GM23338 (cell line): Measurements from ENCODE around the gene TRIP10. TPM values are rescaled to one million over a fixed set of nuclear protein-coding genes. Genes with fewer than 3 reads are reported as not detected.

Source experiments
- ATAC-seq: fragments of 200-7000 bp; cut with Tn5 transposase; 3 replicates; pipeline ENCODE4 v1.9.1; 2020
- DNase-seq: peaks from one replicate; pipeline ENCODE4 v3.0.0-alpha.2; 2015; ENCODE audit warnings: low spot score
- H2AFZ ChIP-seq: fragments of 200-600 bp; sonication (generic); 2 replicates; pipeline ENCODE4 v1.8.0; 2016; ENCODE audit warnings: antibody characterized with exemption, mild to moderate bottlenecking, moderate library complexity
- H3F3A ChIP-seq: fragments of 200-600 bp; sonication (generic); replicated peaks from 2 replicates; pipeline ENCODE4 v1.8.0; 2017; ENCODE audit warnings: antibody characterized with exemption, mixed run types, low read depth
- H3K27ac ChIP-seq: fragments of 200-600 bp; sonication (generic); 2 replicates; pipeline ENCODE4 v1.6.1; 2016; ENCODE audit warnings: low read depth
- H3K27me3 ChIP-seq: fragments of 200-600 bp; sonication (generic); 2 replicates; pipeline ENCODE4 v1.8.0; 2016; ENCODE audit warnings: mild to moderate bottlenecking, mixed run types, moderate library complexity; ENCODE audit not compliant: insufficient read depth
- H3K36me3 ChIP-seq: fragments of 200-600 bp; sonication (generic); 2 replicates; pipeline ENCODE4 v1.8.0; 2016; ENCODE audit warnings: mild to moderate bottlenecking; ENCODE audit not compliant: insufficient read depth
- H3K4me1 ChIP-seq: fragments of 200-600 bp; sonication (generic); 2 replicates; pipeline ENCODE4 v1.8.0; 2016; ENCODE audit warnings: mild to moderate bottlenecking, moderate library complexity; ENCODE audit not compliant: insufficient read depth
- H3K4me2 ChIP-seq: fragments of 200-600 bp; sonication (generic); 2 replicates; pipeline ENCODE4 v1.7.1; 2017; ENCODE audit warnings: mixed run types
- H3K4me3 ChIP-seq: fragments of 200-600 bp; sonication (generic); 2 replicates; pipeline ENCODE4 v1.6.1; 2016; ENCODE audit warnings: mixed run types
- H3K79me2 ChIP-seq: fragments of 200-600 bp; sonication (generic); replicated peaks from 2 replicates; pipeline ENCODE4 v1.8.0; 2017; ENCODE audit warnings: mild to moderate bottlenecking; ENCODE audit not compliant: insufficient read depth
- H3K9me2 ChIP-seq: fragments of 200-600 bp; sonication (generic); 2 replicates; pipeline ENCODE4 v1.8.0; 2017; ENCODE audit not compliant: insufficient read depth
- H4K20me1 ChIP-seq: fragments of 200-600 bp; sonication (generic); replicated peaks from 2 replicates; pipeline ENCODE4 v1.8.0; 2017; ENCODE audit warnings: mild to moderate bottlenecking; ENCODE audit not compliant: insufficient read depth
- H3K27ac Mint-ChIP-seq: 2 replicates; pipeline ENCODE4 v1.8.0; 2020; ENCODE audit warnings: inconsistent platforms, mild to moderate bottlenecking, moderate library complexity, mixed read lengths
- H3K27me3 Mint-ChIP-seq: 3 replicates; pipeline ENCODE4 v1.8.0; 2022; ENCODE audit warnings: low read depth, mild to moderate bottlenecking, moderate library complexity, mixed read lengths, inconsistent platforms; ENCODE audit not compliant: insufficient read depth, poor library complexity
- H3K36me3 Mint-ChIP-seq: 3 replicates; pipeline ENCODE4 v1.8.0; 2021; ENCODE audit warnings: low read depth, mild to moderate bottlenecking, inconsistent platforms, moderate library complexity, mixed read lengths
- H3K4me1 Mint-ChIP-seq: 3 replicates; pipeline ENCODE4 v1.8.0; 2020; ENCODE audit warnings: mild to moderate bottlenecking, inconsistent platforms, mixed read lengths
- H3K4me3 Mint-ChIP-seq: 3 replicates; pipeline ENCODE4 v1.8.0; 2021; ENCODE audit warnings: moderate library complexity, mild to moderate bottlenecking, inconsistent platforms, mixed read lengths
- H3K9me3 Mint-ChIP-seq: 3 replicates; pipeline ENCODE4 v1.8.0; 2020; ENCODE audit warnings: moderate library complexity, mild to moderate bottlenecking, inconsistent platforms, mixed read lengths
- CREB1 ChIP-seq: fragments of 250-450 bp; sonication (Bioruptor Pico); IDR thresholded peaks from 2 replicates; pipeline ENCODE4 v1.5.0; 2020; ENCODE audit warnings: low read depth, mild to moderate bottlenecking, moderate library complexity
- EZH2 ChIP-seq: fragments of 200-600 bp; sonication (generic); IDR thresholded peaks from one replicate; pipeline ENCODE4 v1.8.0; 2017; ENCODE audit warnings: antibody characterized with exemption, mild to moderate bottlenecking, low read depth; ENCODE audit not compliant: unreplicated experiment
- EZH2phosphoT487 ChIP-seq: fragments of 200-600 bp; sonication (generic); IDR thresholded peaks from one replicate; pipeline ENCODE4 v1.8.1; 2018; ENCODE audit warnings: antibody characterized with exemption; ENCODE audit not compliant: unreplicated experiment
- JUNB ChIP-seq: IDR thresholded peaks from one replicate; pipeline ENCODE4 v1.6.1; 2016; ENCODE audit warnings: antibody characterized with exemption; ENCODE audit not compliant: unreplicated experiment
- NANOG ChIP-seq: IDR thresholded peaks from 2 replicates; pipeline ENCODE4 v1.6.1; 2016; ENCODE audit warnings: antibody characterized with exemption, borderline replicate concordance
- POLR2AphosphoS5 ChIP-seq: IDR thresholded peaks from 2 replicates; pipeline ENCODE4 v1.6.1; 2016; ENCODE audit warnings: antibody characterized with exemption, low read depth
- STAT1 ChIP-seq: IDR thresholded peaks from one replicate; pipeline ENCODE4 v1.6.1; 2016; ENCODE audit warnings: antibody characterized with exemption; ENCODE audit not compliant: unreplicated experiment
- ZNF114 ChIP-seq: fragments of 250-450 bp; sonication (Bioruptor Pico); IDR thresholded peaks from 2 replicates; pipeline ENCODE4 v1.5.0; 2020; ENCODE audit warnings: mild to moderate bottlenecking, moderate library complexity
- ZNF331 ChIP-seq: fragments of 250-450 bp; sonication (Bioruptor Pico); IDR thresholded peaks from 2 replicates; pipeline ENCODE4 v1.5.0; 2020; ENCODE audit warnings: low read depth, mild to moderate bottlenecking, moderate library complexity
- polyA plus RNA-seq: library from polyadenylated mRNA; unstranded; fragments of >200 nt; fragmentation: Nextera tagmentation; extraction: Ambion mirVana; gene quantifications from 2 replicates; pipeline ENCODE4 v1.2.1, GENCODE V29; 2016
- total RNA-seq: library from RNA; depleted of rRNA; stranded (reverse); fragments of >200 nt; shearing (Covaris generic); gene quantifications from 2 replicates; pipeline ENCODE4 v1.2.3, GENCODE V29; 2014
- TF ChIP-seq, protein P1 (sequence below), 2 experiments: fragments of 200-600 bp in 1 of 2; sonication (generic) in 1 of 2; conservative IDR thresholded peaks; 2 replicates each; pipeline versions ENCODE4 v1.5.1 to v1.6.1; 2016 to 2017; ENCODE audit warnings: antibody characterized with exemption in 2 of 2, low read depth in 2 of 2, mild to moderate bottlenecking in 2 of 2, moderate library complexity in 1 of 2
- TF ChIP-seq, protein P2 (sequence below): fragments of 250-450 bp; sonication (Bioruptor Pico); IDR thresholded peaks from 2 replicates; pipeline ENCODE4 v1.5.0; 2020; ENCODE audit warnings: mild to moderate bottlenecking, moderate library complexity
- TF ChIP-seq, protein P3 (sequence below): IDR thresholded peaks from one replicate; pipeline ENCODE4 v1.6.1; 2018; ENCODE audit warnings: antibody characterized with exemption; ENCODE audit not compliant: unreplicated experiment
- TF ChIP-seq, protein P4 (sequence below): IDR thresholded peaks from 2 replicates; pipeline ENCODE4 v1.6.1; 2016; ENCODE audit warnings: antibody characterized with exemption

The TRIP10 gene
- total and polyA plus RNA-seq, 2 experiments from 2014 or later: 56.8 to 68.5 TPM

DNA sequence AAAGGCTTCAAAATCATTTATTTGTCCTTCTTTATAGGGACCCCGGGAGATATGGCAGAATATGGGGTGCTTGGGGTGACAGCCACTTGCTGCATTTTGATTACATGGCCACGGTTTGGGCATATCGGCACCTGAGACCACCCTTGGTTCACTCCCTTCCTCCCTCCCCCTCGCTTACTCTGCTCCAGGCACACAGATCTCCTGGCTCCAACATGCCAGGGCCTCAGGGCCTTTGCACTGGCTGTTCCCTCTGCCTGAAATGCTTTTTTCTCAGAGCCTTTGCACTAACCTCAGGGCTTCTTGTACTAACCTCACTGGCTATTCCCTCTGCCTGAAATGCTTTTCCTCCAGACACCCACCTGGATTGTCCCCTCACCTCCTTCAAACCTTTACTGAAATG lies 56.8 kb downstream of the TRIP10 start:
- H3F3A ChIP-seq: no peaks in the 10 kb centered on the region; the same call in 1 of the 2 replicates
- H3K27me3 Mint-ChIP-seq: peaks cover 9% of the 10 kb centered on the region
- H3K4me1 ChIP-seq: peaks cover 7% of the 10 kb centered on the region; the same call in 1 of the 2 replicates
- TF ChIP-seq JUNB (no peak), ZNF114 (no peak), EZH2 (no peak), NANOG (no peak), CREB1 (CRISPR knock-in tag) (no peak), ZNF331 (CRISPR knock-in tag) (no peak), EZH2phosphoT487 (no peak), STAT1 (no peak), POLR2AphosphoS5 (no peak)
- TF ChIP-seq, protein P1, sequence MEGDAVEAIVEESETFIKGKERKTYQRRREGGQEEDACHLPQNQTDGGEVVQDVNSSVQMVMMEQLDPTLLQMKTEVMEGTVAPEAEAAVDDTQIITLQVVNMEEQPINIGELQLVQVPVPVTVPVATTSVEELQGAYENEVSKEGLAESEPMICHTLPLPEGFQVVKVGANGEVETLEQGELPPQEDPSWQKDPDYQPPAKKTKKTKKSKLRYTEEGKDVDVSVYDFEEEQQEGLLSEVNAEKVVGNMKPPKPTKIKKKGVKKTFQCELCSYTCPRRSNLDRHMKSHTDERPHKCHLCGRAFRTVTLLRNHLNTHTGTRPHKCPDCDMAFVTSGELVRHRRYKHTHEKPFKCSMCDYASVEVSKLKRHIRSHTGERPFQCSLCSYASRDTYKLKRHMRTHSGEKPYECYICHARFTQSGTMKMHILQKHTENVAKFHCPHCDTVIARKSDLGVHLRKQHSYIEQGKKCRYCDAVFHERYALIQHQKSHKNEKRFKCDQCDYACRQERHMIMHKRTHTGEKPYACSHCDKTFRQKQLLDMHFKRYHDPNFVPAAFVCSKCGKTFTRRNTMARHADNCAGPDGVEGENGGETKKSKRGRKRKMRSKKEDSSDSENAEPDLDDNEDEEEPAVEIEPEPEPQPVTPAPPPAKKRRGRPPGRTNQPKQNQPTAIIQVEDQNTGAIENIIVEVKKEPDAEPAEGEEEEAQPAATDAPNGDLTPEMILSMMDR (conservative IDR thresholded peaks at IDR 0.05; ENCODE audit: low read depth in 2 of 2): no peak
- TF ChIP-seq, protein P2, sequence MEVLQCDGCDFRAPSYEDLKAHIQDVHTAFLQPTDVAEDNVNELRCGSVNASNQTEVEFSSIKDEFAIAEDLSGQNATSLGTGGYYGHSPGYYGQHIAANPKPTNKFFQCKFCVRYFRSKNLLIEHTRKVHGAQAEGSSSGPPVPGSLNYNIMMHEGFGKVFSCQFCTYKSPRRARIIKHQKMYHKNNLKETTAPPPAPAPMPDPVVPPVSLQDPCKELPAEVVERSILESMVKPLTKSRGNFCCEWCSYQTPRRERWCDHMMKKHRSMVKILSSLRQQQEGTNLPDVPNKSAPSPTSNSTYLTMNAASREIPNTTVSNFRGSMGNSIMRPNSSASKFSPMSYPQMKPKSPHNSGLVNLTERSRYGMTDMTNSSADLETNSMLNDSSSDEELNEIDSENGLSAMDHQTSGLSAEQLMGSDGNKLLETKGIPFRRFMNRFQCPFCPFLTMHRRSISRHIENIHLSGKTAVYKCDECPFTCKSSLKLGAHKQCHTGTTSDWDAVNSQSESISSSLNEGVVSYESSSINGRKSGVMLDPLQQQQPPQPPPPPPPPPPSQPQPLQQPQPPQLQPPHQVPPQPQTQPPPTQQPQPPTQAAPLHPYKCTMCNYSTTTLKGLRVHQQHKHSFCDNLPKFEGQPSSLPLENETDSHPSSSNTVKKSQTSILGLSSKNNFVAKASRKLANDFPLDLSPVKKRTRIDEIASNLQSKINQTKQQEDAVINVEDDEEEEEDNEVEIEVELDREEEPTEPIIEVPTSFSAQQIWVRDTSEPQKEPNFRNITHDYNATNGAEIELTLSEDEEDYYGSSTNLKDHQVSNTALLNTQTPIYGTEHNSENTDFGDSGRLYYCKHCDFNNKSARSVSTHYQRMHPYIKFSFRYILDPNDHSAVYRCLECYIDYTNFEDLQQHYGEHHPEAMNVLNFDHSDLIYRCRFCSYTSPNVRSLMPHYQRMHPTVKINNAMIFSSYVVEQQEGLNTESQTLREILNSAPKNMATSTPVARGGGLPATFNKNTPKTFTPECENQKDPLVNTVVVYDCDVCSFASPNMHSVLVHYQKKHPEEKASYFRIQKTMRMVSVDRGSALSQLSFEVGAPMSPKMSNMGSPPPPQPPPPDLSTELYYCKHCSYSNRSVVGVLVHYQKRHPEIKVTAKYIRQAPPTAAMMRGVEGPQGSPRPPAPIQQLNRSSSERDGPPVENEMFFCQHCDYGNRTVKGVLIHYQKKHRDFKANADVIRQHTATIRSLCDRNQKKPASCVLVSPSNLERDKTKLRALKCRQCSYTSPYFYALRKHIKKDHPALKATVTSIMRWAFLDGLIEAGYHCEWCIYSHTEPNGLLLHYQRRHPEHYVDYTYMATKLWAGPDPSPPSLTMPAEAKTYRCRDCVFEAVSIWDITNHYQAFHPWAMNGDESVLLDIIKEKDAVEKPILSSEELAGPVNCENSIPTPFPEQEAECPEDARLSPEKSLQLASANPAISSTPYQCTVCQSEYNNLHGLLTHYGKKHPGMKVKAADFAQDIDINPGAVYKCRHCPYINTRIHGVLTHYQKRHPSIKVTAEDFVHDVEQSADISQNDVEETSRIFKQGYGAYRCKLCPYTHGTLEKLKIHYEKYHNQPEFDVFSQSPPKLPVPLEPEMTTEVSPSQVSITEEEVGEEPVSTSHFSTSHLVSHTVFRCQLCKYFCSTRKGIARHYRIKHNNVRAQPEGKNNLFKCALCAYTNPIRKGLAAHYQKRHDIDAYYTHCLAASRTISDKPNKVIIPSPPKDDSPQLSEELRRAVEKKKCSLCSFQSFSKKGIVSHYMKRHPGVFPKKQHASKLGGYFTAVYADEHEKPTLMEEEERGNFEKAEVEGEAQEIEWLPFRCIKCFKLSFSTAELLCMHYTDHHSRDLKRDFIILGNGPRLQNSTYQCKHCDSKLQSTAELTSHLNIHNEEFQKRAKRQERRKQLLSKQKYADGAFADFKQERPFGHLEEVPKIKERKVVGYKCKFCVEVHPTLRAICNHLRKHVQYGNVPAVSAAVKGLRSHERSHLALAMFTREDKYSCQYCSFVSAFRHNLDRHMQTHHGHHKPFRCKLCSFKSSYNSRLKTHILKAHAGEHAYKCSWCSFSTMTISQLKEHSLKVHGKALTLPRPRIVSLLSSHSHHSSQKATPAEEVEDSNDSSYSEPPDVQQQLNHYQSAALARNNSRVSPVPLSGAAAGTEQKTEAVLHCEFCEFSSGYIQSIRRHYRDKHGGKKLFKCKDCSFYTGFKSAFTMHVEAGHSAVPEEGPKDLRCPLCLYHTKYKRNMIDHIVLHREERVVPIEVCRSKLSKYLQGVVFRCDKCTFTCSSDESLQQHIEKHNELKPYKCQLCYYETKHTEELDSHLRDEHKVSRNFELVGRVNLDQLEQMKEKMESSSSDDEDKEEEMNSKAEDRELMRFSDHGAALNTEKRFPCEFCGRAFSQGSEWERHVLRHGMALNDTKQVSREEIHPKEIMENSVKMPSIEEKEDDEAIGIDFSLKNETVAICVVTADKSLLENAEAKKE: no peak
- TF ChIP-seq, protein P3, sequence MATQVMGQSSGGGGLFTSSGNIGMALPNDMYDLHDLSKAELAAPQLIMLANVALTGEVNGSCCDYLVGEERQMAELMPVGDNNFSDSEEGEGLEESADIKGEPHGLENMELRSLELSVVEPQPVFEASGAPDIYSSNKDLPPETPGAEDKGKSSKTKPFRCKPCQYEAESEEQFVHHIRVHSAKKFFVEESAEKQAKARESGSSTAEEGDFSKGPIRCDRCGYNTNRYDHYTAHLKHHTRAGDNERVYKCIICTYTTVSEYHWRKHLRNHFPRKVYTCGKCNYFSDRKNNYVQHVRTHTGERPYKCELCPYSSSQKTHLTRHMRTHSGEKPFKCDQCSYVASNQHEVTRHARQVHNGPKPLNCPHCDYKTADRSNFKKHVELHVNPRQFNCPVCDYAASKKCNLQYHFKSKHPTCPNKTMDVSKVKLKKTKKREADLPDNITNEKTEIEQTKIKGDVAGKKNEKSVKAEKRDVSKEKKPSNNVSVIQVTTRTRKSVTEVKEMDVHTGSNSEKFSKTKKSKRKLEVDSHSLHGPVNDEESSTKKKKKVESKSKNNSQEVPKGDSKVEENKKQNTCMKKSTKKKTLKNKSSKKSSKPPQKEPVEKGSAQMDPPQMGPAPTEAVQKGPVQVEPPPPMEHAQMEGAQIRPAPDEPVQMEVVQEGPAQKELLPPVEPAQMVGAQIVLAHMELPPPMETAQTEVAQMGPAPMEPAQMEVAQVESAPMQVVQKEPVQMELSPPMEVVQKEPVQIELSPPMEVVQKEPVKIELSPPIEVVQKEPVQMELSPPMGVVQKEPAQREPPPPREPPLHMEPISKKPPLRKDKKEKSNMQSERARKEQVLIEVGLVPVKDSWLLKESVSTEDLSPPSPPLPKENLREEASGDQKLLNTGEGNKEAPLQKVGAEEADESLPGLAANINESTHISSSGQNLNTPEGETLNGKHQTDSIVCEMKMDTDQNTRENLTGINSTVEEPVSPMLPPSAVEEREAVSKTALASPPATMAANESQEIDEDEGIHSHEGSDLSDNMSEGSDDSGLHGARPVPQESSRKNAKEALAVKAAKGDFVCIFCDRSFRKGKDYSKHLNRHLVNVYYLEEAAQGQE: no peak
- TF ChIP-seq, protein P4, sequence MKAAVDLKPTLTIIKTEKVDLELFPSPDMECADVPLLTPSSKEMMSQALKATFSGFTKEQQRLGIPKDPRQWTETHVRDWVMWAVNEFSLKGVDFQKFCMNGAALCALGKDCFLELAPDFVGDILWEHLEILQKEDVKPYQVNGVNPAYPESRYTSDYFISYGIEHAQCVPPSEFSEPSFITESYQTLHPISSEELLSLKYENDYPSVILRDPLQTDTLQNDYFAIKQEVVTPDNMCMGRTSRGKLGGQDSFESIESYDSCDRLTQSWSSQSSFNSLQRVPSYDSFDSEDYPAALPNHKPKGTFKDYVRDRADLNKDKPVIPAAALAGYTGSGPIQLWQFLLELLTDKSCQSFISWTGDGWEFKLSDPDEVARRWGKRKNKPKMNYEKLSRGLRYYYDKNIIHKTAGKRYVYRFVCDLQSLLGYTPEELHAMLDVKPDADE: no peak
- H2AFZ ChIP-seq: no peak overlapping the region
- no peak for ATAC-seq
- H3K36me3 ChIP-seq: no peaks in the 10 kb centered on the region
- H3K27me3 ChIP-seq: no peaks in the 10 kb centered on the region
- H3K27ac Mint-ChIP-seq: no peak overlapping the region
- no peaks in the 10 kb centered on the region for H3K9me2 ChIP-seq
- no peak overlapping the region for H3K27ac ChIP-seq
- no peak overlapping the region for H3K4me3 Mint-ChIP-seq
- no peaks in the 10 kb centered on the region for H3K79me2 ChIP-seq
- no peaks in the 10 kb centered on the region for H3K4me1 Mint-ChIP-seq
- peaks cover 96% of the 10 kb centered on the region for H3K9me3 Mint-ChIP-seq
- DNase-seq: no peak
- H3K4me3 ChIP-seq: no peak overlapping the region
- H3K36me3 Mint-ChIP-seq: peaks cover 33% of the 10 kb centered on the region
- H3K4me2 ChIP-seq: no peak overlapping the region
- H4K20me1 ChIP-seq: no peaks in the 10 kb centered on the region
